ENCODE data around the gene BCDIN3D.

GRCh38 chr12:49828133-49829091, 14.5 kb downstream of the BCDIN3D start, which contains the start of gene NCKAP5L:
- TF ChIP-seq, protein P1, sequence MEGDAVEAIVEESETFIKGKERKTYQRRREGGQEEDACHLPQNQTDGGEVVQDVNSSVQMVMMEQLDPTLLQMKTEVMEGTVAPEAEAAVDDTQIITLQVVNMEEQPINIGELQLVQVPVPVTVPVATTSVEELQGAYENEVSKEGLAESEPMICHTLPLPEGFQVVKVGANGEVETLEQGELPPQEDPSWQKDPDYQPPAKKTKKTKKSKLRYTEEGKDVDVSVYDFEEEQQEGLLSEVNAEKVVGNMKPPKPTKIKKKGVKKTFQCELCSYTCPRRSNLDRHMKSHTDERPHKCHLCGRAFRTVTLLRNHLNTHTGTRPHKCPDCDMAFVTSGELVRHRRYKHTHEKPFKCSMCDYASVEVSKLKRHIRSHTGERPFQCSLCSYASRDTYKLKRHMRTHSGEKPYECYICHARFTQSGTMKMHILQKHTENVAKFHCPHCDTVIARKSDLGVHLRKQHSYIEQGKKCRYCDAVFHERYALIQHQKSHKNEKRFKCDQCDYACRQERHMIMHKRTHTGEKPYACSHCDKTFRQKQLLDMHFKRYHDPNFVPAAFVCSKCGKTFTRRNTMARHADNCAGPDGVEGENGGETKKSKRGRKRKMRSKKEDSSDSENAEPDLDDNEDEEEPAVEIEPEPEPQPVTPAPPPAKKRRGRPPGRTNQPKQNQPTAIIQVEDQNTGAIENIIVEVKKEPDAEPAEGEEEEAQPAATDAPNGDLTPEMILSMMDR (IDR thresholded peaks at IDR 0.05), result no peak
- TF ChIP-seq POLR2A (IDR thresholded peaks at IDR 0.05), result peak in 1 of 2 donors; percentile 28

All from Peyer's patch (tissue), 4 donors.